Stimulated activated naive B cell treated with anti-CD40 and anti-IgM and Interleukin-4, amounts not matched to agents 10 μg/mL and 1 μg/mL and 100 μg/mL, for 72 hours (primary cell): ENCODE data around the gene PNMA8C.

Source experiments
- ATAC-seq, 2 donors: fragments of 150-1000 bp; cut with Tn5 transposase; replicated peaks; 2 replicates each; pipeline ENCODE4 v1.10.0; 2021; ENCODE audit warnings: moderate library complexity in 1 of 2
- DNase-seq: peaks from one replicate; pipeline ENCODE4 v3.0.0; 2021
- H3K27ac Mint-ChIP-seq: one replicate; pipeline ENCODE4 v1.8.0; 2022; ENCODE audit warnings: mild to moderate bottlenecking, mixed read lengths
- H3K27me3 Mint-ChIP-seq, 2 donors: one replicate each; pipeline ENCODE4 v1.8.0; 2022; ENCODE audit warnings: mixed read lengths in 2 of 2
- H3K36me3 Mint-ChIP-seq, 2 donors: one replicate each; pipeline ENCODE4 v1.8.0; 2022; ENCODE audit warnings: mixed read lengths in 2 of 2, mild to moderate bottlenecking in 1 of 2
- H3K4me1 Mint-ChIP-seq, 2 donors: one replicate each; pipeline ENCODE4 v1.8.0; 2022; ENCODE audit warnings: mixed read lengths in 2 of 2, mild to moderate bottlenecking in 1 of 2
- H3K4me3 Mint-ChIP-seq, 2 donors: one replicate each; pipeline ENCODE4 v1.8.0; 2022; ENCODE audit warnings: mild to moderate bottlenecking in 2 of 2, mixed read lengths in 2 of 2, moderate library complexity in 1 of 2
- H3K9me3 Mint-ChIP-seq, 2 donors: one replicate each; pipeline ENCODE4 v1.8.0; 2022; ENCODE audit warnings: mixed read lengths in 2 of 2, mild to moderate bottlenecking in 1 of 2

Gene PNMA8C

GRCh38 chr19:46428239-46429135 is at the start of gene PNMA8C:
Gene PNMA8C (minus strand): TSS chr19:46428936. CDS start chr19:46428359, 577 bp downstream.
- Mint-ChIP-seq H3K9me3 (no peaks in the 10 kb centered on the region), H3K4me1 (peaks cover 22 to 25% of the 10 kb centered on the region in 2 donors), H3K4me3 (peak within 1 kb of the TSS; percentile 79 to 86), H3K27me3 (peaks cover 65 to 87% of the 10 kb centered on the region in 2 donors), H3K27ac (peak within 1 kb of the TSS; percentile 88), H3K36me3 (peaks cover 0 to 2% of the 10 kb centered on the region in 2 donors)
- ATAC-seq (peak; percentile 68 to 75), DNase-seq (peak; percentile 43)

GRCh38 chr19:46475986-46476385 is 47.2 kb upstream of the PNMA8C start:
- peaks cover 6 to 15% of the 10 kb centered on the region in 2 donors for H3K4me1 Mint-ChIP-seq
- H3K9me3 Mint-ChIP-seq = no peaks in the 10 kb centered on the region
- H3K27me3 Mint-ChIP-seq = peaks cover 37 to 60% of the 10 kb centered on the region in 2 donors
- H3K27ac Mint-ChIP-seq = no peak overlapping the region
- ATAC-seq = no peak
- DNase-seq = no peak
- no peak overlapping the region for H3K4me3 Mint-ChIP-seq
- H3K36me3 Mint-ChIP-seq = no peaks in the 10 kb centered on the region

GRCh38 chr19:46474211-46474610 is 45.5 kb upstream of the PNMA8C start:
- Mint-ChIP-seq H3K9me3 (no peaks in the 10 kb centered on the region), H3K36me3 (peaks cover 0 to 4% of the 10 kb centered on the region in 2 donors), H3K4me3 (no peak overlapping the region), H3K27me3 (peaks cover 53 to 66% of the 10 kb centered on the region in 2 donors), H3K4me1 (peaks cover 6 to 15% of the 10 kb centered on the region in 2 donors), H3K27ac (no peak overlapping the region)
- ATAC-seq (no peak), DNase-seq (no peak)

- ATAC-seq = no peak
- no peaks in the 10 kb centered on the region for H3K9me3 Mint-ChIP-seq
- H3K4me3 Mint-ChIP-seq = no peak overlapping the region
- H3K27me3 Mint-ChIP-seq = peaks cover 50 to 62% of the 10 kb centered on the region in 2 donors
- peaks cover 4 to 15% of the 10 kb centered on the region in 2 donors for H3K4me1 Mint-ChIP-seq
- peaks cover 0 to 4% of the 10 kb centered on the region in 2 donors for H3K36me3 Mint-ChIP-seq
- DNase-seq = no peak
- H3K27ac Mint-ChIP-seq = no peak overlapping the region
Observed at GRCh38 chr19:46472592-46472991, 43.9 kb upstream of the PNMA8C start.

GRCh38 chr19:46471811-46472543 is 43.2 kb upstream of the PNMA8C start:
- Mint-ChIP-seq H3K27me3 (peaks cover 51 to 62% of the 10 kb centered on the region in 2 donors), H3K9me3 (no peaks in the 10 kb centered on the region), H3K27ac (no peak overlapping the region), H3K4me1 (peaks cover 4 to 15% of the 10 kb centered on the region in 2 donors), H3K36me3 (peaks cover 0 to 4% of the 10 kb centered on the region in 2 donors), H3K4me3 (peak overlapping the region in 1 of 2 donors; percentile 71)
- DNase-seq (no peak), ATAC-seq (no peak)

- peaks cover 0 to 4% of the 10 kb centered on the region in 2 donors for H3K36me3 Mint-ChIP-seq
- peak within 1 kb of the TSS; percentile 48 to 71 for H3K4me3 Mint-ChIP-seq
- no peaks in the 10 kb centered on the region for H3K9me3 Mint-ChIP-seq
- H3K27ac Mint-ChIP-seq = no peak within 1 kb of the TSS
- peaks cover 51 to 62% of the 10 kb centered on the region in 2 donors for H3K27me3 Mint-ChIP-seq
- no peak for DNase-seq
- ATAC-seq = peak; percentile 70 to 73
- H3K4me1 Mint-ChIP-seq = peaks cover 4 to 15% of the 10 kb centered on the region in 2 donors
Observed at GRCh38 chr19:46471116-46471733, 42.5 kb upstream of the PNMA8C start, which contains the start of gene PNMA8A. Gene PNMA8A (minus strand): TSS chr19:46471563. CDS start chr19:46471035, 528 bp downstream.

- Mint-ChIP-seq H3K36me3 (peaks cover 0 to 4% of the 10 kb centered on the region in 2 donors), H3K27ac (no peak overlapping the region), H3K9me3 (no peaks in the 10 kb centered on the region), H3K27me3 (peaks cover 48 to 62% of the 10 kb centered on the region in 2 donors), H3K4me1 (peaks cover 4 to 15% of the 10 kb centered on the region in 2 donors), H3K4me3 (no peak overlapping the region)
- ATAC-seq (no peak), DNase-seq (no peak)
Observed at GRCh38 chr19:46470376-46470775, 41.6 kb upstream of the PNMA8C start.

- H3K4me1 Mint-ChIP-seq = peaks cover 4 to 15% of the 10 kb centered on the region in 2 donors
- peaks cover 47 to 61% of the 10 kb centered on the region in 2 donors for H3K27me3 Mint-ChIP-seq
- no peak for DNase-seq
- H3K9me3 Mint-ChIP-seq = no peaks in the 10 kb centered on the region
- peaks cover 0 to 4% of the 10 kb centered on the region in 2 donors for H3K36me3 Mint-ChIP-seq
- peak overlapping the region; percentile 37 for H3K27ac Mint-ChIP-seq
- no peak overlapping the region for H3K4me3 Mint-ChIP-seq
- no peak for ATAC-seq
Observed at GRCh38 chr19:46469541-46470185, 40.9 kb upstream of the PNMA8C start.

GRCh38 chr19:46466536-46467196 is 37.9 kb upstream of the PNMA8C start:
- Mint-ChIP-seq H3K27ac (no peak overlapping the region), H3K9me3 (no peaks in the 10 kb centered on the region), H3K36me3 (peaks cover 0 to 4% of the 10 kb centered on the region in 2 donors), H3K4me1 (peaks cover 0 to 6% of the 10 kb centered on the region in 2 donors), H3K4me3 (no peak overlapping the region), H3K27me3 (peaks cover 32 to 46% of the 10 kb centered on the region in 2 donors)
- ATAC-seq (peak in 1 of 2 donors; percentile 58), DNase-seq (no peak)

GRCh38 chr19:46463516-46463915 is 34.8 kb upstream of the PNMA8C start:
- no peak for DNase-seq
- Mint-ChIP-seq H3K27ac (no peak overlapping the region), H3K4me3 (no peak overlapping the region), H3K27me3 (peaks cover 15 to 21% of the 10 kb centered on the region in 2 donors), H3K9me3 (no peaks in the 10 kb centered on the region), H3K36me3 (no peaks in the 10 kb centered on the region), H3K4me1 (no peaks in the 10 kb centered on the region)
- ATAC-seq = no peak

- H3K36me3 Mint-ChIP-seq = no peaks in the 10 kb centered on the region
- no peak overlapping the region for H3K27ac Mint-ChIP-seq
- no peaks in the 10 kb centered on the region for H3K4me1 Mint-ChIP-seq
- no peak overlapping the region for H3K4me3 Mint-ChIP-seq
- H3K9me3 Mint-ChIP-seq = no peaks in the 10 kb centered on the region
- peaks cover 10 to 31% of the 10 kb centered on the region in 2 donors for H3K27me3 Mint-ChIP-seq
- ATAC-seq (no peak), DNase-seq (no peak)
Observed at GRCh38 chr19:46461537-46461936, 32.8 kb upstream of the PNMA8C start.

GRCh38 chr19:46460981-46461380 is 32.2 kb upstream of the PNMA8C start:
- Mint-ChIP-seq H3K27me3 (peaks cover 10 to 31% of the 10 kb centered on the region in 2 donors), H3K4me3 (no peak overlapping the region), H3K27ac (no peak overlapping the region), H3K36me3 (no peaks in the 10 kb centered on the region), H3K4me1 (no peaks in the 10 kb centered on the region), H3K9me3 (no peaks in the 10 kb centered on the region)
- no peak for ATAC-seq
- no peak for DNase-seq

GRCh38 chr19:46460055-46460454 is 31.3 kb upstream of the PNMA8C start:
- peaks cover 17 to 36% of the 10 kb centered on the region in 2 donors for H3K27me3 Mint-ChIP-seq
- no peaks in the 10 kb centered on the region for H3K4me1 Mint-ChIP-seq
- no peaks in the 10 kb centered on the region for H3K36me3 Mint-ChIP-seq
- no peak overlapping the region for H3K27ac Mint-ChIP-seq
- H3K4me3 Mint-ChIP-seq = no peak overlapping the region
- ATAC-seq (no peak), DNase-seq (no peak)
- H3K9me3 Mint-ChIP-seq = peaks cover 0 to 2% of the 10 kb centered on the region in 2 donors
